AG04450 (cell line): ENCODE results near the gene CYB5R3. TPM values are rescaled to one million over a fixed set of nuclear protein-coding genes. Genes with fewer than 3 reads are reported as not detected.
A peak's percentile ranks its signal among the peaks of the same experiment; 100 is the strongest.

Experiments used
- CTCF ChIA-PET: fragments of 300-600, 350-600 bp; formaldehyde crosslinking; extraction: SDS; loops from one replicate; lab custom pipeline; 2022; ENCODE audit warnings: antibody characterized with exemption, inconsistent platforms; lab: Charles Lee
- POLR2A ChIA-PET: fragments of 350-600 bp; formaldehyde crosslinking; extraction: SDS; loops from one replicate; lab custom pipeline; 2021; ENCODE audit warnings: antibody characterized with exemption, inconsistent platforms; lab: Yijun Ruan, JAX
- DNase-seq: peaks from one replicate; pipeline ENCODE4 v3.0.0-alpha.2; 2011; ENCODE audit warnings: low read depth, low spot score
- H3K27ac ChIP-seq: one replicate; pipeline ENCODE4 v1.5.1; 2012; ENCODE audit warnings: low read depth, low read length, control low read depth
- H3K27me3 ChIP-seq: one replicate; pipeline ENCODE4 v1.6.0; 2012; ENCODE audit warnings: low read length; ENCODE audit not compliant: control insufficient read depth, insufficient read depth
- H3K4me3 ChIP-seq: 2 replicates; pipeline ENCODE4 v1.5.1; 2011; ENCODE audit warnings: mild to moderate bottlenecking, low read depth, low read length, control low read depth
- H3K9me3 ChIP-seq: 2 replicates; pipeline ENCODE4 v1.5.1; 2012; ENCODE audit warnings: low read length; ENCODE audit not compliant: control insufficient read depth, insufficient read depth
- polyA plus RNA-seq: library from polyadenylated mRNA; depleted of rRNA; stranded (reverse); fragments of >200 nt; gene quantifications from 2 replicates; pipeline ENCODE4 v1.2.3, GENCODE V29; 2011
- TF ChIP-seq, protein P1 (sequence below): IDR thresholded peaks from 2 replicates; pipeline ENCODE4 v1.5.1; 2011; ENCODE audit warnings: low read depth, low read length, control low read depth, inconsistent platforms

CYB5R3 gene
- polyA plus RNA-seq, 1 experiment = 110 TPM

GRCh38 chr22:42664976-42665831, 16.0 kb upstream of the CYB5R3 start:
- H3K9me3 ChIP-seq = no peaks in the 10 kb centered on the region
- no peaks in the 10 kb centered on the region for H3K27me3 ChIP-seq
- POLR2A ChIA-PET = interaction anchor here (0.6 kb wide), 1 partner anchor 174 kb away, joined by 3 read pairs; no protein-coding TSS in a partner anchor
- no peak overlapping the region for H3K27ac ChIP-seq
- CTCF ChIA-PET = no interaction called here
- DNase-seq = no peak
- no peak overlapping the region for H3K4me3 ChIP-seq
- TF ChIP-seq, protein P1, sequence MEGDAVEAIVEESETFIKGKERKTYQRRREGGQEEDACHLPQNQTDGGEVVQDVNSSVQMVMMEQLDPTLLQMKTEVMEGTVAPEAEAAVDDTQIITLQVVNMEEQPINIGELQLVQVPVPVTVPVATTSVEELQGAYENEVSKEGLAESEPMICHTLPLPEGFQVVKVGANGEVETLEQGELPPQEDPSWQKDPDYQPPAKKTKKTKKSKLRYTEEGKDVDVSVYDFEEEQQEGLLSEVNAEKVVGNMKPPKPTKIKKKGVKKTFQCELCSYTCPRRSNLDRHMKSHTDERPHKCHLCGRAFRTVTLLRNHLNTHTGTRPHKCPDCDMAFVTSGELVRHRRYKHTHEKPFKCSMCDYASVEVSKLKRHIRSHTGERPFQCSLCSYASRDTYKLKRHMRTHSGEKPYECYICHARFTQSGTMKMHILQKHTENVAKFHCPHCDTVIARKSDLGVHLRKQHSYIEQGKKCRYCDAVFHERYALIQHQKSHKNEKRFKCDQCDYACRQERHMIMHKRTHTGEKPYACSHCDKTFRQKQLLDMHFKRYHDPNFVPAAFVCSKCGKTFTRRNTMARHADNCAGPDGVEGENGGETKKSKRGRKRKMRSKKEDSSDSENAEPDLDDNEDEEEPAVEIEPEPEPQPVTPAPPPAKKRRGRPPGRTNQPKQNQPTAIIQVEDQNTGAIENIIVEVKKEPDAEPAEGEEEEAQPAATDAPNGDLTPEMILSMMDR = no peak

- Histone ChIP-seq H3K9me3 (no peaks in the 10 kb centered on the region), H3K4me3 (peak overlapping the region; percentile 68), H3K27me3 (no peaks in the 10 kb centered on the region), H3K27ac (no peak overlapping the region)
- DNase-seq = no peak
- CTCF ChIA-PET = interaction anchor here (0.8 to 1.1 kb wide), 3 partner anchors 10 to 155 kb away, joined by 3 to 5 read pairs (median 3); no protein-coding TSS in a partner anchor
- POLR2A ChIA-PET = interaction anchor here (0.6 kb wide), 1 partner anchor 86 kb away, joined by 6 read pairs; no protein-coding TSS in a partner anchor
- TF ChIP-seq, protein P1 = peak; percentile 81
Observed at GRCh38 chr22:42661985-42662831, 13.0 kb upstream of the CYB5R3 start.

DNA sequence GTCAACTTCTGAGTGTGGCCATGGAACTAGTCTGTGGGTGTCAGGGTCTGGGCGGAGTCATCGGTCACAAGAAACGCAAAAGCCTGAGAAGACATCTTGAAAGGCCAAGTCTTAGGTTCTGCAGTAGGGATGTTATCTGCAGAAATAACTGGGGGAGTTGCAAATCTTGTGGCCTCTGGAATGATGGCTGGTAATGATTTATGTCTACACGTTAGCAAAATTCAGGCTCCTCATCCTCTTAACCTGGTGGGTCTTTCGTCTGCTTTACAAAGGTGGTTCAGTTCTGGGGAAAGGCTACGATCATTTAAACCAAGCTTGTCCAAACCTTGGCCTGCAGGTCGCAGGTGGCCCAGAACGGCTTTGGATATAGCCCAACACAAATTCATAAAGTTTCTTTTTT, 7.4 kb upstream of the CYB5R3 start:
- POLR2A ChIA-PET = no interaction called here
- Histone ChIP-seq H3K9me3 (no peaks in the 10 kb centered on the region), H3K27me3 (peaks cover 3% of the 10 kb centered on the region), H3K27ac (no peak overlapping the region), H3K4me3 (no peak overlapping the region)
- CTCF ChIA-PET = interaction anchor here (1.4 kb wide), 1 partner anchor 164 kb away, joined by 7 read pairs; no protein-coding TSS in a partner anchor
- DNase-seq = no peak
- TF ChIP-seq, protein P1 = no peak

DNA sequence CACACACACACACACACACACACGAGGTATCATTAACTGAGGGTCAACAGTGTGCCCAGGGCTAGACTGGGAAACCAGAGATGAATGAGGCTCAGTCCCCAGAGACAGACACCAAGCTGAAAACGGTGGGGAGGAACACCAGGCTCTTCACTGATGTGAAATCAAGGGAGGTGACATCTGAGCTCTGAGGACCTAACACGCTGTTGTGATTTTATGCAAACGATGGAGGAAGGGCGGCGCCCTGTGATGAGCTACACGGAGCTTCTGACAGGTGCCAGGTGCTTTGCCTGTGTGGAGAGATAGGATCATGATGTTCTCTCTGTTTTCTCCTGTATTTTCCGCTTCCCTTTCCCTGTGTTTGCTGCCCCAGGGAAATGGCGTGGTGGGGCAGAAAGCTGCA, 6.5 kb upstream of the CYB5R3 start:
- no peak overlapping the region for H3K4me3 ChIP-seq
- peaks cover 3% of the 10 kb centered on the region for H3K27me3 ChIP-seq
- ChIA-PET CTCF (interaction anchor here (1.4 kb wide), 1 partner anchor 165 kb away, joined by 7 read pairs; no protein-coding TSS in a partner anchor), POLR2A (interaction anchor here (0.7 kb wide), 1 partner anchor 15 kb away, joined by 4 read pairs; no protein-coding TSS in a partner anchor)
- no peaks in the 10 kb centered on the region for H3K9me3 ChIP-seq
- no peak for DNase-seq
- TF ChIP-seq, protein P1 = no peak
- H3K27ac ChIP-seq = no peak overlapping the region
